ENCODE measurements around the gene IGSF9B.

The IGSF9B gene

DNA sequence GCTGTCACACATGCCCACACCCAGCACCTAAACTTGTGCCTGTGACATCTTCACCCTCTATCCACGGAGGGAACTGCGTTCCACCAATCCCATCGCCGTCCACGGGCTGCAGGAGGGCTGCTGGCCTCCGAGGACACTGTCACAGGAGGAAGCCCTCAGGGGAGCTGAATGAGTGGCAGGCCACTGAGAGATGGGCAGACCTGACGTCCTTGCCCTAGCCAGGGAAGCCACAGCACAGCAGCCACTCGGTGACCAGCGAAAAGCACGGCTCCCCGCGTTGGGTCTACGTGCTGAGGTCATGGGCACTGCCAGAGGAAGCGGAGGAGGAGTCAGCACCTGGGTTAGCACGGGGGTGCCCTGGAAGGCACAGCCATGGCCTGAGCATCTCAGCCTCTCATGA is 50.5 kb downstream of the IGSF9B start:
- TF ChIP-seq FOXM1 (IDR thresholded peaks at IDR 0.05; ENCODE audit: borderline replicate concordance, low read depth), result no peak
- no peak for TF ChIP-seq YY1 (IDR thresholded peaks at IDR 0.05; ENCODE audit: low read depth)
- no peak for TF ChIP-seq TCF12 (IDR thresholded peaks at IDR 0.05; ENCODE audit: low read depth)
- TF ChIP-seq RAD21 (IDR thresholded peaks at IDR 0.05; ENCODE audit: low read depth), result no peak
- no peak for TF ChIP-seq EP300 (IDR thresholded peaks at IDR 0.05; ENCODE audit: borderline replicate concordance)
- TF ChIP-seq, protein P1, sequence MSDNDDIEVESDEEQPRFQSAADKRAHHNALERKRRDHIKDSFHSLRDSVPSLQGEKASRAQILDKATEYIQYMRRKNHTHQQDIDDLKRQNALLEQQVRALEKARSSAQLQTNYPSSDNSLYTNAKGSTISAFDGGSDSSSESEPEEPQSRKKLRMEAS (IDR thresholded peaks at IDR 0.05), result no peak
- no peak for TF ChIP-seq TAF1 (IDR thresholded peaks at IDR 0.05; ENCODE audit: low read depth)
- no peak for TF ChIP-seq NFIC (IDR thresholded peaks at IDR 0.05)

DNA sequence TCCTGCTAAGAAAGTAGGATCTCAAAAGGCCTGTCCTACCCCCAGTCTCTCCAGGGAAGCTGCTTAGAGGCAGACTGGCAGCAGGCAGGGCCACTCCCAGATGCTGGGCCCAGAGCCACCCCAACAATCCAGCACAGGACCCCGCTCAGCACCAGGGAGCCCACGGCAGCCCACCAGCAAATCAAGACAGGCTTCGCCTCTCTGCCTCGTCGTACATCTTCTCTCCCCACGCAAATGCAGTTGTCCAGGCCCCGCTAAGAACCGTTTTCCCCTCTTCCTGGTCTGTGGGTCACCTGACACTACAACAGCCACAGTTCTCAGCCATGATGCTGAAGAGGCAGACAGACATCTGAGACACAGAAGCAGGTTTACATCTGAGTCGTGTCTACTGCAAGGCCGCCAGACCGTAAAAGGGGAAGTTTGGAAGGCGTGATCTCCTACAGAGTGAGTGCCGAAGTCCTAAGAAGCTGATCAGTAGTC is 51.1 kb downstream of the IGSF9B start:
- TF ChIP-seq CEBPB (IDR thresholded peaks at IDR 0.05), result no peak
- TF ChIP-seq, protein P1 (IDR thresholded peaks at IDR 0.05), result no peak
- TF ChIP-seq CREB1 (IDR thresholded peaks at IDR 0.05; ENCODE audit: low read depth), result no peak
- TF ChIP-seq EP300 (IDR thresholded peaks at IDR 0.05; ENCODE audit: borderline replicate concordance), result no peak
- no peak for TF ChIP-seq EGR1 (IDR thresholded peaks at IDR 0.05)
- TF ChIP-seq, protein P2, sequence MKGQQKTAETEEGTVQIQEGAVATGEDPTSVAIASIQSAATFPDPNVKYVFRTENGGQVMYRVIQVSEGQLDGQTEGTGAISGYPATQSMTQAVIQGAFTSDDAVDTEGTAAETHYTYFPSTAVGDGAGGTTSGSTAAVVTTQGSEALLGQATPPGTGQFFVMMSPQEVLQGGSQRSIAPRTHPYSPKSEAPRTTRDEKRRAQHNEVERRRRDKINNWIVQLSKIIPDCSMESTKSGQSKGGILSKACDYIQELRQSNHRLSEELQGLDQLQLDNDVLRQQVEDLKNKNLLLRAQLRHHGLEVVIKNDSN (IDR thresholded peaks at IDR 0.05), result no peak

DNA sequence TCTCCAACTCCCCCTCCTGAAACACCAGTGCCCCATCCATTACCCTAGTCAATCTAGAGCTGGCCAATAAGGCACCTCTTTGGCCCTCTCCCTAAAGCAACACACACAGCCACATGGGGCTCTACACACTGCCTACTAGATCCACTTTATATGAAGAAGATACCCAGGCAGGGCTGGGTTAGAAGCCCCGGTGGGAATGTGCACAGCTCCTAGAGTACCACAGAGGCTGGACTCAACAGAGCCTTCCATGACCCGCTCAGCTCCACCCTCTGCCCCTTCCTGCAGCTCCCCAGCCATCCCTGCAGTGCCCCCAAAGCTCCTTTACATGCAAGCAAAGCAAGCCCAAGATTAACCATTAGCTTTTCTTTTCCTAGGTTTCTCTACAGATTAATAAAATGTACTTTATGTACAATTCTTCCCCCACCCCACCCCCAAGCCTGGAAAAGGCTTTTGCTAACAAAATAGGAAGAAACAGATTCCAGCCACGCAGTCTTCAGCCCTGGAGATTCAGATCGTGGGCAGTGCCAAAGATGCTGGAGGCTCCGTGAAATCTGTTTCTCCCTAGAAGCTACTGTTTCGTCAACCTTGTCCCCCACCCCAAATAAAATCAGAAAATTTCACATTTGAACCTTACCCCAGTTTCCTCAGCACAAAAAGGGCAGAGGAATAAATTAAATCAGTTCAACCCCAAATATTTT is 51.8 kb downstream of the IGSF9B start:
- TF ChIP-seq YY1 (IDR thresholded peaks at IDR 0.05; ENCODE audit: low read depth) (no peak), RAD21 (IDR thresholded peaks at IDR 0.05; ENCODE audit: low read depth) (no peak), CEBPB (IDR thresholded peaks at IDR 0.05) (no peak), NFIC (IDR thresholded peaks at IDR 0.05) (no peak), ZBTB7A (IDR thresholded peaks at IDR 0.05; ENCODE audit: low read depth) (no peak), EP300 (IDR thresholded peaks at IDR 0.05; ENCODE audit: borderline replicate concordance) (no peak), TCF12 (IDR thresholded peaks at IDR 0.05; ENCODE audit: low read depth) (no peak), TAF1 (IDR thresholded peaks at IDR 0.05; ENCODE audit: low read depth) (no peak), FOXM1 (IDR thresholded peaks at IDR 0.05; ENCODE audit: borderline replicate concordance, low read depth) (no peak), EGR1 (IDR thresholded peaks at IDR 0.05) (no peak), TEAD4 (IDR thresholded peaks at IDR 0.05) (no peak), CREB1 (IDR thresholded peaks at IDR 0.05; ENCODE audit: low read depth) (no peak)
- TF ChIP-seq, protein P2 (IDR thresholded peaks at IDR 0.05), result no peak
- TF ChIP-seq, protein P1 (IDR thresholded peaks at IDR 0.05), result no peak
- TF ChIP-seq, protein P3, sequence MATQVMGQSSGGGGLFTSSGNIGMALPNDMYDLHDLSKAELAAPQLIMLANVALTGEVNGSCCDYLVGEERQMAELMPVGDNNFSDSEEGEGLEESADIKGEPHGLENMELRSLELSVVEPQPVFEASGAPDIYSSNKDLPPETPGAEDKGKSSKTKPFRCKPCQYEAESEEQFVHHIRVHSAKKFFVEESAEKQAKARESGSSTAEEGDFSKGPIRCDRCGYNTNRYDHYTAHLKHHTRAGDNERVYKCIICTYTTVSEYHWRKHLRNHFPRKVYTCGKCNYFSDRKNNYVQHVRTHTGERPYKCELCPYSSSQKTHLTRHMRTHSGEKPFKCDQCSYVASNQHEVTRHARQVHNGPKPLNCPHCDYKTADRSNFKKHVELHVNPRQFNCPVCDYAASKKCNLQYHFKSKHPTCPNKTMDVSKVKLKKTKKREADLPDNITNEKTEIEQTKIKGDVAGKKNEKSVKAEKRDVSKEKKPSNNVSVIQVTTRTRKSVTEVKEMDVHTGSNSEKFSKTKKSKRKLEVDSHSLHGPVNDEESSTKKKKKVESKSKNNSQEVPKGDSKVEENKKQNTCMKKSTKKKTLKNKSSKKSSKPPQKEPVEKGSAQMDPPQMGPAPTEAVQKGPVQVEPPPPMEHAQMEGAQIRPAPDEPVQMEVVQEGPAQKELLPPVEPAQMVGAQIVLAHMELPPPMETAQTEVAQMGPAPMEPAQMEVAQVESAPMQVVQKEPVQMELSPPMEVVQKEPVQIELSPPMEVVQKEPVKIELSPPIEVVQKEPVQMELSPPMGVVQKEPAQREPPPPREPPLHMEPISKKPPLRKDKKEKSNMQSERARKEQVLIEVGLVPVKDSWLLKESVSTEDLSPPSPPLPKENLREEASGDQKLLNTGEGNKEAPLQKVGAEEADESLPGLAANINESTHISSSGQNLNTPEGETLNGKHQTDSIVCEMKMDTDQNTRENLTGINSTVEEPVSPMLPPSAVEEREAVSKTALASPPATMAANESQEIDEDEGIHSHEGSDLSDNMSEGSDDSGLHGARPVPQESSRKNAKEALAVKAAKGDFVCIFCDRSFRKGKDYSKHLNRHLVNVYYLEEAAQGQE (IDR thresholded peaks at IDR 0.05; ENCODE audit: low read depth), result no peak

DNA sequence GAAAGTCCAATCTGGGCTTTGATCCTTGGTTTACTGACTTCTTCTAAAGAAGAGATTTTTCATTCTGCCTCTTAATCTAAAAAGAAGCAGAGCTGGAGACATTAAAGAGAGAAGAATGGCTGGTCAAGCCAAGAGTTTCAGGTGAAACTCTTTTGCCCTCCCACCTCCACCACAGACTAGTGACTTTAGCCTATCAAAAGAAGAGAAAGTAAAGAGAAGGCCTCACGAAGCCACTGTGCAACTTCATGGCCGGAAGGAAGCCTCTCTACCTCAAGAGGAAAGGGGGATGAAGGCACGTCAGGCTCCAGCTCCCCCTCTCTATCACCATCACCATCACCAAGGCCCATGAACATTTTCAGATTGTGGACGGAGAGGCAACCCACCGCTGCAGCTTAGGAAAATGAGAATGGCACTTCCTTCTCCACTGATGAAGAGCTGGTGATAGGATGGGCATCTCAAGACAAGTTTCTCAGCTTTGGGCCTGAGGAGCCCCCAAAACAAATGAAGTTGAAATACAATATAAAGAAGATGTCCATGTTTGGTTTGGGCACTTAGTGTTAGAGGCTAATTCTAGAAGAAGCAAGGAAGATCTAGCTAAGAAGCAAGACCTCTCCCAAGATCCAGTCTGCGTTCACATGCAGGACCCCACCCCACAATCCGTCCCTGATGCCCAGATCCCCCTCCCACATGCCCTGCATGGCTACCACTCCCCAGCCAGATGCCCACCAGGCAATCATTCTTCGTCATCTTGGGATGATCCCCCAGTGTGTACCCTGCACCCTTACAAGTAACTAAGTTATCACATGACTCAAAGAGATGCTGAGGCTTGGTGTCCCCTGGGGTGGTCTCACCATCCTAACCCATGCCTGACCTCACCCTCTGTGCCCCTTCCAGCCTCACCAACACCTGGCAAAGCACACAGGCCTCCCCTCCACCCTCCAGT is 52.6 kb downstream of the IGSF9B start:
- TF ChIP-seq YY1 (IDR thresholded peaks at IDR 0.05; ENCODE audit: low read depth) (no peak), EGR1 (IDR thresholded peaks at IDR 0.05) (no peak), TCF12 (IDR thresholded peaks at IDR 0.05; ENCODE audit: low read depth) (no peak), EP300 (IDR thresholded peaks at IDR 0.05; ENCODE audit: borderline replicate concordance) (no peak), ZBTB7A (IDR thresholded peaks at IDR 0.05; ENCODE audit: low read depth) (no peak), RAD21 (IDR thresholded peaks at IDR 0.05; ENCODE audit: low read depth) (no peak), NFIC (IDR thresholded peaks at IDR 0.05) (no peak), CREB1 (IDR thresholded peaks at IDR 0.05; ENCODE audit: low read depth) (no peak), TEAD4 (IDR thresholded peaks at IDR 0.05) (no peak), TAF1 (IDR thresholded peaks at IDR 0.05; ENCODE audit: low read depth) (no peak), CEBPB (IDR thresholded peaks at IDR 0.05) (no peak), FOXM1 (IDR thresholded peaks at IDR 0.05; ENCODE audit: borderline replicate concordance, low read depth) (no peak)
- TF ChIP-seq, protein P3 (IDR thresholded peaks at IDR 0.05; ENCODE audit: low read depth), result no peak
- TF ChIP-seq, protein P2 (IDR thresholded peaks at IDR 0.05), result no peak
- TF ChIP-seq, protein P1 (IDR thresholded peaks at IDR 0.05), result no peak

Data from Ishikawa (cell line).